Duodenal mucosa (tissue), 2 donors: Measurements from ENCODE around the gene TCAP.

Experiments used
- H3K27ac ChIP-seq: one replicate; pipeline ENCODE4 v1.7.0; 2013; ENCODE audit warnings: low read depth, low read length
- H3K27me3 ChIP-seq, 2 donors: one replicate each; pipeline ENCODE4 v1.7.0; 2013; ENCODE audit warnings: low read length in 2 of 2, control low read depth in 1 of 2; ENCODE audit not compliant: insufficient read depth in 2 of 2, control insufficient read depth in 1 of 2
- H3K36me3 ChIP-seq, 2 donors: one replicate each; pipeline ENCODE4 v1.7.0; 2013; ENCODE audit warnings: low read length in 2 of 2, control low read depth in 1 of 2; ENCODE audit not compliant: insufficient read depth in 2 of 2, control insufficient read depth in 1 of 2
- H3K4me1 ChIP-seq, 2 donors: one replicate each; pipeline ENCODE4 v1.7.0; 2013; ENCODE audit warnings: low read length in 2 of 2, control low read depth in 1 of 2; ENCODE audit not compliant: insufficient read depth in 2 of 2, control insufficient read depth in 1 of 2
- H3K4me3 ChIP-seq, 2 donors: one replicate each; pipeline ENCODE4 v1.7.0; 2013; ENCODE audit warnings: low read length in 2 of 2, low read depth in 1 of 2
- H3K9ac ChIP-seq, 2 donors: one replicate each; pipeline ENCODE4 v1.7.0; 2013; ENCODE audit warnings: low read length in 2 of 2, low read depth in 1 of 2
- H3K9me3 ChIP-seq, 2 donors: one replicate each; pipeline ENCODE4 v1.7.0; 2013; ENCODE audit warnings: low read length in 2 of 2, control low read depth in 1 of 2; ENCODE audit not compliant: control insufficient read depth in 1 of 2

TCAP gene

GRCh38 chr17:39715375-39716072 lies 50.4 kb downstream of the TCAP start:
- no peak overlapping the region for H3K9ac ChIP-seq

More at GRCh38 chr17:39715375-39716072, 50.4 kb downstream of the TCAP start:
- peaks cover 5 to 11% of the 10 kb centered on the region in 2 donors for H3K4me1 ChIP-seq
- no peaks in the 10 kb centered on the region for H3K27me3 ChIP-seq
- H3K9me3 ChIP-seq: no peaks in the 10 kb centered on the region
- no peak overlapping the region for H3K27ac ChIP-seq
- H3K4me3 ChIP-seq: no peak overlapping the region
- H3K36me3 ChIP-seq: peaks cover 42 to 80% of the 10 kb centered on the region in 2 donors
